A549 (cell line): ENCODE measurements around the gene DPY19L1. TPM values are rescaled to one million over a fixed set of nuclear protein-coding genes. Genes with fewer than 3 reads are reported as not detected.
"Not testable (repeated sequence)": the region's sequence is repeated elsewhere in the genome, so short reads cannot be mapped to it uniquely, and the experiment has no call there.

Experiments
- ATAC-seq, 2 experiments: fragments of 200-7000 bp in 1 of 2; fragments of >200 bp in 1 of 2; cut with Nextera tagmentation in 1 of 2; cut with Tn5 transposase in 1 of 2; 3 replicates each; pipeline versions ENCODE4 v1.8.0 to v1.9.1; 2018 to 2020; ENCODE audit warnings: mild to moderate bottlenecking in 1 of 2, moderate library complexity in 1 of 2
- CTCF ChIA-PET: fragments of 300-600 bp; sonication (Branson Sonifier 250); formaldehyde crosslinking; extraction: SDS; loops from one replicate; lab custom pipeline; 2021; ENCODE audit warnings: antibody characterized with exemption, inconsistent platforms; lab: Yijun Ruan, JAX
- POLR2A ChIA-PET: fragments of 350-600 bp; formaldehyde crosslinking; extraction: SDS; loops from one replicate; lab custom pipeline; 2021; ENCODE audit warnings: antibody characterized with exemption, inconsistent platforms; lab: Yijun Ruan, JAX
- DNase-seq, 2 experiments: peaks; one replicate each; pipeline versions ENCODE4 v3.0.0 to v3.0.0-alpha.2; 2011 to 2016; ENCODE audit warnings: low read depth in 1 of 2, low spot score in 1 of 2
- FAIRE-seq: peaks from 2 replicates; lab custom pipeline; 2011; peaks lifted over from hg19 to GRCh38; lab: Jason Lieb, UNC
- H3K27ac ChIP-seq, 2 experiments: fragments of >200 bp; sonication (Bioruptor Twin); formaldehyde crosslinking; 3 replicates each; pipeline ENCODE4 v1.5.1; 2016 to 2017
- H3K4me1 ChIP-seq: fragments of >200 bp; sonication (Bioruptor Twin); formaldehyde crosslinking; 3 replicates; pipeline ENCODE4 v1.6.1; 2016
- H3K4me2 ChIP-seq: fragments of >200 bp; sonication (Bioruptor Twin); formaldehyde crosslinking; 3 replicates; pipeline ENCODE4 v1.6.1; 2016
- H3K4me3 ChIP-seq: fragments of >200 bp; sonication (Bioruptor Twin); formaldehyde crosslinking; 3 replicates; pipeline ENCODE4 v1.5.1; 2016
- H3K9me3 ChIP-seq: fragments of >200 bp; sonication (Bioruptor Twin); formaldehyde crosslinking; 3 replicates; pipeline ENCODE4 v1.6.1; 2016
- CBX2 ChIP-seq: fragments of 200-600 bp; sonication (generic); IDR thresholded peaks from 2 replicates; pipeline ENCODE4 v1.6.1; 2016; ENCODE audit warnings: low read depth, mild to moderate bottlenecking, borderline replicate concordance
- CHD2 ChIP-seq: fragments of 150-350 bp; IDR thresholded peaks from 2 replicates; pipeline ENCODE4 v1.6.1; 2014; ENCODE audit warnings: low read length; ENCODE audit not compliant: partially characterized antibody
- E2F6 ChIP-seq: IDR thresholded peaks from 2 replicates; pipeline ENCODE4 v1.6.1; 2012; ENCODE audit warnings: low read depth, borderline replicate concordance
- EHMT2 ChIP-seq: fragments of 200-600 bp; sonication (generic); IDR thresholded peaks from 2 replicates; pipeline ENCODE4 v1.6.1; 2016; ENCODE audit warnings: antibody characterized with exemption, low read depth, mild to moderate bottlenecking, moderate library complexity
- FOSL2 ChIP-seq, 2 experiments: fragments of 450-650 bp in 1 of 2; fragments of >200 bp in 1 of 2; sonication (Bioruptor Twin) in 1 of 2; formaldehyde crosslinking; IDR thresholded peaks; 2 replicates each; pipeline versions ENCODE4 v1.5.0 to v1.6.1; 2016 to 2020; ENCODE audit warnings: mild to moderate bottlenecking in 1 of 2, moderate library complexity in 1 of 2
- JUN ChIP-seq, 2 experiments: fragments of >200 bp; sonication (Bioruptor Twin); formaldehyde crosslinking; IDR thresholded peaks; 2 replicates in 1 of 2; 3 replicates in 1 of 2; pipeline ENCODE4 v1.6.1; 2016 to 2017
- MYC ChIP-seq: IDR thresholded peaks from 2 replicates; pipeline ENCODE4 v1.6.1; 2012; ENCODE audit warnings: mild to moderate bottlenecking, inconsistent platforms, low read length, improper control_type of control experiment, borderline replicate concordance
- NFE2L2 ChIP-seq: fragments of 150-350 bp; conservative IDR thresholded peaks from 2 replicates; pipeline ENCODE4 v1.6.1; 2014; ENCODE audit warnings: low read length
- POLR2AphosphoS2 ChIP-seq: conservative IDR thresholded peaks from 2 replicates; pipeline ENCODE4 v1.6.1; 2012; ENCODE audit warnings: low read length, improper control_type of control experiment, inconsistent platforms
- RARB ChIP-seq: fragments of 250-450 bp; sonication (Bioruptor Pico); IDR thresholded peaks from 2 replicates; pipeline ENCODE4 v1.8.0; 2021; ENCODE audit warnings: mild to moderate bottlenecking, moderate library complexity
- SMC3 ChIP-seq: fragments of >200 bp; sonication (Bioruptor Twin); formaldehyde crosslinking; IDR thresholded peaks from 3 replicates; pipeline ENCODE4 v1.6.1; 2018; ENCODE audit warnings: inconsistent platforms
- USF2 ChIP-seq: fragments of 450-650 bp; IDR thresholded peaks from 2 replicates; pipeline ENCODE4 v1.6.1; 2014; ENCODE audit warnings: antibody characterized with exemption
- ZFP36 ChIP-seq: fragments of 450-650 bp; IDR thresholded peaks from 2 replicates; pipeline ENCODE4 v1.6.1; 2014; ENCODE audit warnings: borderline replicate concordance; ENCODE audit not compliant: partially characterized antibody
- ZNF302 ChIP-seq: fragments of 250-450 bp; sonication (Bioruptor Pico); IDR thresholded peaks from 2 replicates; pipeline ENCODE4 v1.9.0; 2021; ENCODE audit warnings: inconsistent platforms, mild to moderate bottlenecking, moderate library complexity
- WGBS: methylation state at CpG from one replicate; pipeline ENCODE4 v1.1.6; 2017; ENCODE audit errors: missing lambda C conversion rate; 5-methylcytosine and 5-hydroxymethylcytosine counted together
- polyA plus RNA-seq, 4 experiments: library from polyadenylated mRNA; depleted of rRNA in 3 of 4; stranded (reverse); fragments of >200 nt; fragmentation: RNase III in 1 of 4; extraction: RNeasy Plus Mini Kit Qiagen cat#74134 plus additional on column Dnase treatment in 1 of 4; gene quantifications; 2 replicates in 3 of 4; 3 replicates in 1 of 4; pipeline ENCODE4 v1.2.3, GENCODE V29; 2011 to 2017
- TF ChIP-seq, protein P1 (sequence below): fragments of 250-450 bp; sonication (Bioruptor Pico); IDR thresholded peaks from 2 replicates; pipeline ENCODE4 v1.5.0; 2021; ENCODE audit warnings: mild to moderate bottlenecking, moderate library complexity, borderline replicate concordance
- TF ChIP-seq, protein P2 (sequence below): fragments of >200 bp; sonication (Bioruptor Twin); formaldehyde crosslinking; IDR thresholded peaks from 3 replicates; pipeline ENCODE4 v1.6.1; 2016
- TF ChIP-seq, protein P3 (sequence below): fragments of 200-600 bp; sonication (generic); IDR thresholded peaks from 2 replicates; pipeline ENCODE4 v1.6.1; 2016; ENCODE audit warnings: antibody characterized with exemption, mild to moderate bottlenecking, moderate library complexity
- TF ChIP-seq, protein P4 (sequence below): IDR thresholded peaks from 2 replicates; pipeline ENCODE4 v1.6.1; 2012

The DPY19L1 gene
- polyA plus RNA-seq, 2 of the 4 experiments (the other 2 are of a cell fraction) = 53.6 to 129 TPM

DNA sequence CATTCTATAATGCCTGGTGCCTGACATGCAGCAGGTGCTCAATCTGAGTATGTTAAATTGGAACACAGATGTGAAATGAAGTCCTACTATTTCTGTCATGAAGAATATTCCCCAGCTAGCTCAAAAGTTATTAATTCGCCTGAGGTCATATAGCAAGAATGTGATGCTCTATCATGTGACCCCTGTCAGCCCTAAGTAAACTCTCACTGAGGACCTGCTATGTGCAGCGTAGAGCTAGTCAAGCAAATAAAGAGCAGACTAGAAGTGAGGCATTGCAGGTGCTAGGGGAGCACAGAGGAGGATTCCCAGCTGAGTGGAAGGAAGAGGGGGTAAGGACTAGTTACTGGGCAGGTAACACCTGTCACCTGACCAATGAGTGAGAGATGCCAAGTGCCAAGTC is 118.2 kb downstream of the DPY19L1 start:
- H3K9me3 ChIP-seq = peaks cover 11% of the 10 kb centered on the region; the same call in 2 of the 3 replicates
- CTCF ChIA-PET = interaction anchor here (0.7 to 1.7 kb wide), 2 partner anchors 20 to 95 kb away, joined by 3 read pairs; no protein-coding TSS in a partner anchor
- 90% methylated on average over 2 of the region's 2 CpGs for WGBS
- H3K4me1 ChIP-seq, H3K27ac ChIP-seq, DNase-seq, FAIRE-seq, H3K4me3 ChIP-seq, H3K4me2 ChIP-seq, POLR2A ChIA-PET: not testable (repeated sequence)
- ATAC-seq = peak in 1 of 2 experiments; percentile 23; a peak in 1 of 6 replicates

- H3K9me3 ChIP-seq = peaks cover 11% of the 10 kb centered on the region; the same call in 2 of the 3 replicates
- H3K4me2 ChIP-seq, H3K27ac ChIP-seq, FAIRE-seq, H3K4me3 ChIP-seq, POLR2A ChIA-PET, H3K4me1 ChIP-seq, DNase-seq: not testable (repeated sequence)
- CTCF ChIA-PET = interaction anchor here (0.7 to 1.7 kb wide), 2 partner anchors 21 to 95 kb away, joined by 3 read pairs; no protein-coding TSS in a partner anchor
- ATAC-seq = 0 out of 6 replicates have a peak, but pooled peaks of 1 of the 2 experiments have one; percentile 21
- WGBS = 73% methylated on average over 5 of the region's 6 CpGs
These were observed 119.0 kb downstream of the DPY19L1 start for GRCh38 chr7:34918198-34918861.

DNA sequence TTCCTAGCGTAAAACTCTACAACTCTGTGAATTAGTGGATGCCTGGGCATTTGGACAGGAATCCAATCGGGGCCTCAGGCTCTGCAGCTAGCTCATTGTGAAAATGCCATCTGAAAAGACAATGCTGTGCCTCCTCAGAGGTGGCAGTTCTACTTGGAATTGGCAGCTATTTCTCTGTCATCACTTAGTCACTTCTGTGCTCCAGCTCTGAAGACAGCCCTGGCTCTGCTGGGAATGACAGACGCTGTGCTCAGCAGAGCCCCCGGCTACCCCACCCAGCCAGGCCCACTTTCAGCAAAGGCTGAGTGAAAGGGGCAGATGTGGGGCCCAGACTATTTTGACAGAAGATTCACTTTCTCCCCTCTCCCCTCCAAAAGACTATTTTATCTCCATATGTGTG is 119.8 kb downstream of the DPY19L1 start:
- POLR2A ChIA-PET, H3K4me1 ChIP-seq, FAIRE-seq, H3K4me3 ChIP-seq, DNase-seq, H3K27ac ChIP-seq, ATAC-seq, H3K4me2 ChIP-seq: not testable (repeated sequence)
- WGBS = 91% methylated on average over 4 of the region's 4 CpGs
- CTCF ChIA-PET = interaction anchor here (1.3 to 1.7 kb wide), 2 partner anchors 21 to 94 kb away, joined by 3 read pairs; no protein-coding TSS in a partner anchor
- H3K9me3 ChIP-seq = peaks cover 11% of the 10 kb centered on the region; the same call in 2 of the 3 replicates

- POLR2A ChIA-PET = no interaction called here
- no peak overlapping the region for H3K27ac ChIP-seq
- H3K9me3 ChIP-seq = peaks cover 11% of the 10 kb centered on the region; the same call in 2 of the 3 replicates
- no peak overlapping the region for H3K4me2 ChIP-seq
- 74% methylated on average over 2 of the region's 2 CpGs for WGBS
- CTCF ChIA-PET = interaction anchor here (1.0 to 1.3 kb wide), 2 partner anchors 12 to 92 kb away, joined by 3 read pairs; no protein-coding TSS in a partner anchor
- no peak overlapping the region for H3K4me3 ChIP-seq
- no peaks in the 10 kb centered on the region for H3K4me1 ChIP-seq
- no peak for FAIRE-seq
- ATAC-seq = no peak
- no peak for DNase-seq
- TF ChIP-seq, protein P1, sequence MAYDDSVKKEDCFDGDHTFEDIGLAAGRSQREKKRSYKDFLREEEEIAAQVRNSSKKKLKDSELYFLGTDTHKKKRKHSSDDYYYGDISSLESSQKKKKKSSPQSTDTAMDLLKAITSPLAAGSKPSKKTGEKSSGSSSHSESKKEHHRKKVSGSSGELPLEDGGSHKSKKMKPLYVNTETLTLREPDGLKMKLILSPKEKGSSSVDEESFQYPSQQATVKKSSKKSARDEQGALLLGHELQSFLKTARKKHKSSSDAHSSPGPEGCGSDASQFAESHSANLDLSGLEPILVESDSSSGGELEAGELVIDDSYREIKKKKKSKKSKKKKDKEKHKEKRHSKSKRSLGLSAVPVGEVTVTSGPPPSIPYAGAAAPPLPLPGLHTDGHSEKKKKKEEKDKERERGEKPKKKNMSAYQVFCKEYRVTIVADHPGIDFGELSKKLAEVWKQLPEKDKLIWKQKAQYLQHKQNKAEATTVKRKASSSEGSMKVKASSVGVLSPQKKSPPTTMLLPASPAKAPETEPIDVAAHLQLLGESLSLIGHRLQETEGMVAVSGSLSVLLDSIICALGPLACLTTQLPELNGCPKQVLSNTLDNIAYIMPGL (CRISPR knock-in tag) = no peak
- TF ChIP-seq, protein P2, sequence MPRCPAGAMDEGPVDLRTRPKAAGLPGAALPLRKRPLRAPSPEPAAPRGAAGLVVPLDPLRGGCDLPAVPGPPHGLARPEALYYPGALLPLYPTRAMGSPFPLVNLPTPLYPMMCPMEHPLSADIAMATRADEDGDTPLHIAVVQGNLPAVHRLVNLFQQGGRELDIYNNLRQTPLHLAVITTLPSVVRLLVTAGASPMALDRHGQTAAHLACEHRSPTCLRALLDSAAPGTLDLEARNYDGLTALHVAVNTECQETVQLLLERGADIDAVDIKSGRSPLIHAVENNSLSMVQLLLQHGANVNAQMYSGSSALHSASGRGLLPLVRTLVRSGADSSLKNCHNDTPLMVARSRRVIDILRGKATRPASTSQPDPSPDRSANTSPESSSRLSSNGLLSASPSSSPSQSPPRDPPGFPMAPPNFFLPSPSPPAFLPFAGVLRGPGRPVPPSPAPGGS = no peak
- TF ChIP-seq SMC3 = no peak
- no peak for TF ChIP-seq E2F6
- no peak for TF ChIP-seq USF2
- TF ChIP-seq RARB = no peak
- no peak for TF ChIP-seq CBX2
- TF ChIP-seq ZNF302 (CRISPR knock-in tag) = no peak
- no peak for TF ChIP-seq EHMT2
- no peak for TF ChIP-seq MYC
- TF ChIP-seq FOSL2 (IDR thresholded peaks at IDR 0.05) = no peak
- no peak for TF ChIP-seq FOSL2 (CRISPR knock-in tag; IDR thresholded peaks at IDR 0.05)
- no peak for TF ChIP-seq ZFP36
- TF ChIP-seq, protein P3, sequence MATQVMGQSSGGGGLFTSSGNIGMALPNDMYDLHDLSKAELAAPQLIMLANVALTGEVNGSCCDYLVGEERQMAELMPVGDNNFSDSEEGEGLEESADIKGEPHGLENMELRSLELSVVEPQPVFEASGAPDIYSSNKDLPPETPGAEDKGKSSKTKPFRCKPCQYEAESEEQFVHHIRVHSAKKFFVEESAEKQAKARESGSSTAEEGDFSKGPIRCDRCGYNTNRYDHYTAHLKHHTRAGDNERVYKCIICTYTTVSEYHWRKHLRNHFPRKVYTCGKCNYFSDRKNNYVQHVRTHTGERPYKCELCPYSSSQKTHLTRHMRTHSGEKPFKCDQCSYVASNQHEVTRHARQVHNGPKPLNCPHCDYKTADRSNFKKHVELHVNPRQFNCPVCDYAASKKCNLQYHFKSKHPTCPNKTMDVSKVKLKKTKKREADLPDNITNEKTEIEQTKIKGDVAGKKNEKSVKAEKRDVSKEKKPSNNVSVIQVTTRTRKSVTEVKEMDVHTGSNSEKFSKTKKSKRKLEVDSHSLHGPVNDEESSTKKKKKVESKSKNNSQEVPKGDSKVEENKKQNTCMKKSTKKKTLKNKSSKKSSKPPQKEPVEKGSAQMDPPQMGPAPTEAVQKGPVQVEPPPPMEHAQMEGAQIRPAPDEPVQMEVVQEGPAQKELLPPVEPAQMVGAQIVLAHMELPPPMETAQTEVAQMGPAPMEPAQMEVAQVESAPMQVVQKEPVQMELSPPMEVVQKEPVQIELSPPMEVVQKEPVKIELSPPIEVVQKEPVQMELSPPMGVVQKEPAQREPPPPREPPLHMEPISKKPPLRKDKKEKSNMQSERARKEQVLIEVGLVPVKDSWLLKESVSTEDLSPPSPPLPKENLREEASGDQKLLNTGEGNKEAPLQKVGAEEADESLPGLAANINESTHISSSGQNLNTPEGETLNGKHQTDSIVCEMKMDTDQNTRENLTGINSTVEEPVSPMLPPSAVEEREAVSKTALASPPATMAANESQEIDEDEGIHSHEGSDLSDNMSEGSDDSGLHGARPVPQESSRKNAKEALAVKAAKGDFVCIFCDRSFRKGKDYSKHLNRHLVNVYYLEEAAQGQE = no peak
- TF ChIP-seq JUN (IDR thresholded peaks at IDR 0.05) = no peak
- no peak for TF ChIP-seq CHD2
- TF ChIP-seq, protein P4, sequence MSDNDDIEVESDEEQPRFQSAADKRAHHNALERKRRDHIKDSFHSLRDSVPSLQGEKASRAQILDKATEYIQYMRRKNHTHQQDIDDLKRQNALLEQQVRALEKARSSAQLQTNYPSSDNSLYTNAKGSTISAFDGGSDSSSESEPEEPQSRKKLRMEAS = no peak
- TF ChIP-seq POLR2AphosphoS2 = no peak
- no peak for TF ChIP-seq NFE2L2
These were observed 121.0 kb downstream of the DPY19L1 start for GRCh38 chr7:34916267-34916666.
